Type B pancreatic cell (in vitro differentiated cells): ENCODE data around the gene PMEPA1. TPM values are rescaled to one million over a fixed set of nuclear protein-coding genes. Genes with fewer than 3 reads are reported as not detected.

ENCODE experiments used
- DNase-seq: peaks from one replicate; pipeline ENCODE4 v3.0.0; 2021; ENCODE audit warnings: mixed read lengths; ENCODE audit not compliant: unreplicated experiment; ENCODE audit errors: extremely low spot score
- H3K27ac Mint-ChIP-seq: 2 replicates; pipeline ENCODE4 v1.8.0; 2021; ENCODE audit warnings: mild to moderate bottlenecking, mixed read lengths
- H3K27me3 Mint-ChIP-seq: 2 replicates; pipeline ENCODE4 v1.8.0; 2021; ENCODE audit warnings: mixed read lengths
- H3K36me3 Mint-ChIP-seq: 2 replicates; pipeline ENCODE4 v1.8.0; 2021; ENCODE audit warnings: mixed read lengths
- H3K4me1 Mint-ChIP-seq: one replicate; pipeline ENCODE4 v1.8.0; 2021; ENCODE audit warnings: mixed read lengths; ENCODE audit not compliant: unreplicated experiment
- H3K4me3 Mint-ChIP-seq: 2 replicates; pipeline ENCODE4 v1.8.0; 2021; ENCODE audit warnings: mild to moderate bottlenecking, mixed read lengths
- H3K9me3 Mint-ChIP-seq: 2 replicates; pipeline ENCODE4 v1.8.0; 2021; ENCODE audit warnings: mixed read lengths
- CTCF ChIP-seq: fragments of 200-600 bp; sonication (generic); conservative IDR thresholded peaks from 2 replicates; pipeline ENCODE4 v1.5.0; 2021; ENCODE audit warnings: antibody characterized with exemption, mild to moderate bottlenecking
- total RNA-seq: library from RNA; stranded (reverse); gene quantifications from 2 replicates; pipeline ENCODE4 v1.2.1, GENCODE V29; 2021; ENCODE audit warnings: low replicate concordance

Gene PMEPA1
- total RNA-seq, 1 donor from 2014 or later, result 8.8 TPM

GRCh38 chr20:57718490-57719009 lies 8.7 kb upstream of the PMEPA1 start:
- Mint-ChIP-seq H3K4me3 (peak overlapping the region; percentile 83), H3K27me3 (peaks cover 28% of the 10 kb centered on the region), H3K27ac (no peak overlapping the region), H3K9me3 (no peaks in the 10 kb centered on the region), H3K36me3 (no peaks in the 10 kb centered on the region), H3K4me1 (peaks cover 7% of the 10 kb centered on the region)
- peak; percentile 92 for DNase-seq
- TF ChIP-seq CTCF, result no peak

- Mint-ChIP-seq H3K27me3 (peaks cover 27% of the 10 kb centered on the region), H3K4me1 (peaks cover 13% of the 10 kb centered on the region), H3K9me3 (no peaks in the 10 kb centered on the region), H3K27ac (peak overlapping the region; percentile 84), H3K36me3 (no peaks in the 10 kb centered on the region), H3K4me3 (peak overlapping the region; percentile 62)
- no peak for TF ChIP-seq CTCF
- DNase-seq, result no peak
Observed at GRCh38 chr20:57717797-57718196, 8.0 kb upstream of the PMEPA1 start.

GRCh38 chr20:57716901-57717300 lies 7.1 kb upstream of the PMEPA1 start:
- DNase-seq, result no peak
- no peak overlapping the region for H3K4me3 Mint-ChIP-seq
- no peaks in the 10 kb centered on the region for H3K36me3 Mint-ChIP-seq
- H3K27me3 Mint-ChIP-seq, result peaks cover 34% of the 10 kb centered on the region
- TF ChIP-seq CTCF, result no peak
- H3K4me1 Mint-ChIP-seq, result peaks cover 13% of the 10 kb centered on the region
- no peaks in the 10 kb centered on the region for H3K9me3 Mint-ChIP-seq
- no peak overlapping the region for H3K27ac Mint-ChIP-seq

- Mint-ChIP-seq H3K27ac (no peak overlapping the region), H3K4me1 (peaks cover 13% of the 10 kb centered on the region), H3K36me3 (no peaks in the 10 kb centered on the region), H3K27me3 (peaks cover 31% of the 10 kb centered on the region), H3K9me3 (no peaks in the 10 kb centered on the region), H3K4me3 (no peak overlapping the region)
- no peak for DNase-seq
- TF ChIP-seq CTCF, result no peak
Observed at GRCh38 chr20:57716202-57716601, 6.4 kb upstream of the PMEPA1 start.

- H3K27me3 Mint-ChIP-seq, result peaks cover 32% of the 10 kb centered on the region
- H3K36me3 Mint-ChIP-seq, result no peaks in the 10 kb centered on the region
- no peak for TF ChIP-seq CTCF
- no peak overlapping the region for H3K4me3 Mint-ChIP-seq
- no peaks in the 10 kb centered on the region for H3K9me3 Mint-ChIP-seq
- no peak for DNase-seq
- H3K27ac Mint-ChIP-seq, result no peak overlapping the region
- H3K4me1 Mint-ChIP-seq, result peaks cover 13% of the 10 kb centered on the region
Observed at GRCh38 chr20:57715268-57715904, 5.6 kb upstream of the PMEPA1 start.
